Activated B cell treated with CpG ODN at 0.5 μM for 24 hours (primary cell): ENCODE data around the gene DEFB113. TPM values are rescaled to one million over a fixed set of nuclear protein-coding genes. Genes with fewer than 3 reads are reported as not detected.
"Not testable (repeated sequence)": the region's sequence is repeated elsewhere in the genome, so short reads cannot be mapped to it uniquely, and the experiment has no call there.

Experiments
- ATAC-seq: fragments of 200-7000 bp; cut with Tn5 transposase; one replicate; pipeline ENCODE4 v1.10.0; 2021; ENCODE audit warnings: low read depth, mild to moderate bottlenecking, moderate library complexity
- CTCF ChIA-PET: fragments of 350-600 bp; sonication (Branson Sonifier 250); formaldehyde crosslinking; loops from one replicate; lab custom pipeline; 2021; ENCODE audit warnings: antibody characterized with exemption; lab: Charles Lee
- POLR2A ChIA-PET: fragments of 350-600 bp; sonication (Branson Sonifier 250); formaldehyde crosslinking; loops from one replicate; lab custom pipeline; 2021; ENCODE audit warnings: antibody characterized with exemption; lab: Charles Lee
- DNase-seq: peaks from one replicate; pipeline ENCODE4 v3.0.0; 2022
- H3K27ac Mint-ChIP-seq: one replicate; pipeline ENCODE4 v1.8.0; 2020; ENCODE audit warnings: mixed read lengths
- H3K27me3 Mint-ChIP-seq: one replicate; pipeline ENCODE4 v1.8.0; 2021; ENCODE audit warnings: mixed read lengths
- H3K36me3 Mint-ChIP-seq: one replicate; pipeline ENCODE4 v1.8.0; 2021; ENCODE audit warnings: low read depth, mixed read lengths
- H3K4me1 Mint-ChIP-seq: one replicate; pipeline ENCODE4 v1.8.0; 2021; ENCODE audit warnings: mixed read lengths
- H3K4me3 Mint-ChIP-seq: one replicate; pipeline ENCODE4 v1.8.0; 2020; ENCODE audit warnings: mild to moderate bottlenecking, mixed read lengths
- H3K9me3 Mint-ChIP-seq: one replicate; pipeline ENCODE4 v1.8.0; 2020; ENCODE audit warnings: mixed read lengths
- CTCF ChIP-seq: fragments of 200-600 bp; IDR thresholded peaks from one replicate; pipeline ENCODE4 v1.8.0; 2022; ENCODE audit warnings: antibody characterized with exemption, mild to moderate bottlenecking
- intact Hi-C: fragments of 100-400 bp; cut with micrococcal nuclease; formaldehyde crosslinking; loops from one replicate; pipeline ENCODE4 v1.15.1; 2024
- total RNA-seq: library from RNA; stranded (reverse); gene quantifications from 2 replicates; pipeline ENCODE4 v1.2.3, GENCODE V29; 2022

Gene DEFB113
- total RNA-seq, 1 donor from 2014 or later: not detected

GRCh38 chr6:49955847-49956246, 13.6 kb downstream of the DEFB113 start:
- ATAC-seq: no peak
- intact Hi-C loops: no loop called here
- ChIA-PET CTCF (no interaction called here), POLR2A (no interaction called here)
- Mint-ChIP-seq H3K4me1 (no peaks in the 10 kb centered on the region), H3K9me3 (peaks cover 5% of the 10 kb centered on the region), H3K4me3 (no peak overlapping the region), H3K27ac (no peak overlapping the region), H3K27me3 (no peaks in the 10 kb centered on the region), H3K36me3 (no peaks in the 10 kb centered on the region)
- DNase-seq: no peak
- no peak for TF ChIP-seq CTCF

DNA sequence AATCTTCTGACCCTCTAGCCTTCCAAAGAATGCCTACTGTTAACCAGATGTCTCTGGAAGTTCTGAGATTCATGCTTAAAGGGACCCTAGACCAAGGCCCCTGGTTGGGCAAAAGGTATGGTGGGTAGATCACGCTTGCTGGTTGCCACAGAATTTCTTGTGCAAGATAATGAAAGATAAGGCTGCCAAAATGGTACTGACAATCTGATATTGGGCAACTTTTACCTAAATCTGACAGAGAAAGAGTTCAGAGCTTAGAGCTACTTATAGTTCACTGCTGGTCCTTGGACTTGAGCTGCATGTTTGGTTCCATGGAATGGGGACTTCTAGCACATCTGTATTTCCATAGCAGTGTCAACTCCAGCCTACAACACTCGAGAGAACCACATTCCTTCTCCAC, 17.5 kb downstream of the DEFB113 start:
- intact Hi-C loops: no loop called here
- H3K36me3 Mint-ChIP-seq: no peaks in the 10 kb centered on the region
- no peak overlapping the region for H3K4me3 Mint-ChIP-seq
- DNase-seq (no peak), ATAC-seq (no peak)
- ChIA-PET POLR2A (no interaction called here), CTCF (no interaction called here)
- no peak overlapping the region for H3K27ac Mint-ChIP-seq
- peaks cover 6% of the 10 kb centered on the region for H3K9me3 Mint-ChIP-seq
- H3K27me3 Mint-ChIP-seq: no peaks in the 10 kb centered on the region
- no peak for TF ChIP-seq CTCF
- H3K4me1 Mint-ChIP-seq: no peaks in the 10 kb centered on the region

DNA sequence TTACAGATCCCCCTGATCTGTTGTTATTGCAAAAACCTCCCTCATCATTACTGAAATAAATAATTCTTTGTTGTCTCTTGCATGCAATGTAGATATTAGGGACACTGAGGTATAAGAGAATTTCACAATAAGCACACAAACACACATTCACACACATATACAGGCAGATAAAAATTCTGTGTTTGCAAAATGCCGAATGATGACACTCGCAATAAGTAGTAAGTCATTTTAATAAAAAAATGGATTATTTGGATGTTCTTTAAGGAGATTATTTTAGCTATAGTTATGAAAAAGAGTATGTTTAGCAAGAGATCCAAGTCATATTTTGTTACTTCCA, 19.0 kb downstream of the DEFB113 start:
- TF ChIP-seq CTCF: no peak
- H3K4me1 Mint-ChIP-seq: no peaks in the 10 kb centered on the region
- H3K36me3 Mint-ChIP-seq: no peaks in the 10 kb centered on the region
- no peak overlapping the region for H3K27ac Mint-ChIP-seq
- DNase-seq (no peak), ATAC-seq (no peak)
- no peak overlapping the region for H3K4me3 Mint-ChIP-seq
- peaks cover 3% of the 10 kb centered on the region for H3K9me3 Mint-ChIP-seq
- CTCF ChIA-PET: no interaction called here
- intact Hi-C loops: no loop called here
- no peaks in the 10 kb centered on the region for H3K27me3 Mint-ChIP-seq
- POLR2A ChIA-PET: no interaction called here

GRCh38 chr6:49949062-49949461, 20.4 kb downstream of the DEFB113 start:
- ChIA-PET CTCF (no interaction called here), POLR2A (no interaction called here)
- Mint-ChIP-seq H3K36me3 (no peaks in the 10 kb centered on the region), H3K27ac (no peak overlapping the region), H3K27me3 (no peaks in the 10 kb centered on the region), H3K9me3 (peaks cover 3% of the 10 kb centered on the region), H3K4me1 (no peaks in the 10 kb centered on the region), H3K4me3 (no peak overlapping the region)
- DNase-seq (no peak), ATAC-seq (no peak)
- no peak for TF ChIP-seq CTCF
- intact Hi-C loops: no loop called here

GRCh38 chr6:49946835-49947234, 22.6 kb downstream of the DEFB113 start:
- no peak for TF ChIP-seq CTCF
- ATAC-seq (no peak), DNase-seq (no peak)
- ChIA-PET CTCF (no interaction called here), POLR2A (no interaction called here)
- Mint-ChIP-seq H3K4me1 (no peaks in the 10 kb centered on the region), H3K36me3 (no peaks in the 10 kb centered on the region), H3K27me3 (no peaks in the 10 kb centered on the region), H3K9me3 (peaks cover 3% of the 10 kb centered on the region), H3K27ac (no peak overlapping the region), H3K4me3 (no peak overlapping the region)
- intact Hi-C loops: no loop called here

DNA sequence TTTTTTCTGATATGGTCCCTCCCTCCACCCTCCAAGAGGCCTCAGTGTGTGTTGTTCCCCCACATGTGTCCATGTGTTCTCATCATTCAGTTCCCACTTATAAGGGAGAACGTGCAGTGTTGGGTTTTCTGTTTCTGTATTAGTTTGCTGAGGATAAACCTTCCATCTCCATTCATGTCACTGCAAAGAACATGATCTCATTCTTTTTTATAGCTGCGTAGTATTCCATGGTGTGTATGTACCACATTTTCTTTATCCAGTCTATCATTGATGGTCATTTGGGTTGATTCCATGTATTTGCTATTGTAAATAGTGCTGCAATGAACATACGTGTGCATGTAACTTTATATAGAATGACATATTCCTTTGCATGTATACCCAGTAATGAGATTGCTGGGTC, 25.4 kb downstream of the DEFB113 start:
- H3K27ac Mint-ChIP-seq, DNase-seq, intact Hi-C loops, H3K4me3 Mint-ChIP-seq, ATAC-seq, H3K36me3 Mint-ChIP-seq, POLR2A ChIA-PET, H3K4me1 Mint-ChIP-seq, H3K9me3 Mint-ChIP-seq, H3K27me3 Mint-ChIP-seq, CTCF ChIA-PET: not testable (repeated sequence)
